ENCODE measurements around the gene TEC.

DNA sequence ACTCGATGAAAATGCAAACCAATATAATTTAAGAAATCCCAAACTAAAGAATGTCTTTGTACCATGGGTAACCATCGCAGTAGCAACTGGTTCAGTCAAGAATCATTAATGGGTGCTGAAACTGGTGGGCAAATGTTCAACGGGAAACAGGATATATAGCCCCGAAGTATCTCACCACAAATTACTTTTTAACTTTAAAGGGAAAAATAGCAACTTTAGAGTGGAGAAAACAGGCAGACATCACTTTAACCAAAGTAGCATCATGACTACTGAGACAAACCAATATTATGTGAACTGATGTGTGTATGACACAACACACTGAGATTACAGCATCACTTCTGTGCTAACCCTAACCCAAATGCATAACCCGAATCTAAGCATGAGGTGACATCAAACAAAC is 37.9 kb upstream of the TEC start:
- TF ChIP-seq EZH2 (IDR thresholded peaks at IDR 0.05) (no peak), EZH2phosphoT487 (IDR thresholded peaks at IDR 0.05) (no peak)
- TF ChIP-seq, protein P1, sequence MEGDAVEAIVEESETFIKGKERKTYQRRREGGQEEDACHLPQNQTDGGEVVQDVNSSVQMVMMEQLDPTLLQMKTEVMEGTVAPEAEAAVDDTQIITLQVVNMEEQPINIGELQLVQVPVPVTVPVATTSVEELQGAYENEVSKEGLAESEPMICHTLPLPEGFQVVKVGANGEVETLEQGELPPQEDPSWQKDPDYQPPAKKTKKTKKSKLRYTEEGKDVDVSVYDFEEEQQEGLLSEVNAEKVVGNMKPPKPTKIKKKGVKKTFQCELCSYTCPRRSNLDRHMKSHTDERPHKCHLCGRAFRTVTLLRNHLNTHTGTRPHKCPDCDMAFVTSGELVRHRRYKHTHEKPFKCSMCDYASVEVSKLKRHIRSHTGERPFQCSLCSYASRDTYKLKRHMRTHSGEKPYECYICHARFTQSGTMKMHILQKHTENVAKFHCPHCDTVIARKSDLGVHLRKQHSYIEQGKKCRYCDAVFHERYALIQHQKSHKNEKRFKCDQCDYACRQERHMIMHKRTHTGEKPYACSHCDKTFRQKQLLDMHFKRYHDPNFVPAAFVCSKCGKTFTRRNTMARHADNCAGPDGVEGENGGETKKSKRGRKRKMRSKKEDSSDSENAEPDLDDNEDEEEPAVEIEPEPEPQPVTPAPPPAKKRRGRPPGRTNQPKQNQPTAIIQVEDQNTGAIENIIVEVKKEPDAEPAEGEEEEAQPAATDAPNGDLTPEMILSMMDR (IDR thresholded peaks at IDR 0.05) = no peak

All from neural progenitor cell (in vitro differentiated cells).